ENCODE measurements around the gene RRP1B.

- TF ChIP-seq CTCF (IDR thresholded peaks at IDR 0.05) (no peak), POLR2A (IDR thresholded peaks at IDR 0.05) (no peak)
Measured at GRCh38 chr21:43731891-43732711, 72.7 kb downstream of the RRP1B start.

Measured in esophagus squamous epithelium (tissue), 4 donors.